ENCODE measurements around the gene DCP1B. TPM values are rescaled to one million over a fixed set of nuclear protein-coding genes. Genes with fewer than 3 reads are reported as not detected.
A peak's percentile ranks its signal among the peaks of the same experiment; 100 is the strongest.

The DCP1B gene
- total and polyA plus RNA-seq, 2 of the 4 experiments (the other 2 are of a cell fraction), result 13.3 to 19.7 TPM

DNA sequence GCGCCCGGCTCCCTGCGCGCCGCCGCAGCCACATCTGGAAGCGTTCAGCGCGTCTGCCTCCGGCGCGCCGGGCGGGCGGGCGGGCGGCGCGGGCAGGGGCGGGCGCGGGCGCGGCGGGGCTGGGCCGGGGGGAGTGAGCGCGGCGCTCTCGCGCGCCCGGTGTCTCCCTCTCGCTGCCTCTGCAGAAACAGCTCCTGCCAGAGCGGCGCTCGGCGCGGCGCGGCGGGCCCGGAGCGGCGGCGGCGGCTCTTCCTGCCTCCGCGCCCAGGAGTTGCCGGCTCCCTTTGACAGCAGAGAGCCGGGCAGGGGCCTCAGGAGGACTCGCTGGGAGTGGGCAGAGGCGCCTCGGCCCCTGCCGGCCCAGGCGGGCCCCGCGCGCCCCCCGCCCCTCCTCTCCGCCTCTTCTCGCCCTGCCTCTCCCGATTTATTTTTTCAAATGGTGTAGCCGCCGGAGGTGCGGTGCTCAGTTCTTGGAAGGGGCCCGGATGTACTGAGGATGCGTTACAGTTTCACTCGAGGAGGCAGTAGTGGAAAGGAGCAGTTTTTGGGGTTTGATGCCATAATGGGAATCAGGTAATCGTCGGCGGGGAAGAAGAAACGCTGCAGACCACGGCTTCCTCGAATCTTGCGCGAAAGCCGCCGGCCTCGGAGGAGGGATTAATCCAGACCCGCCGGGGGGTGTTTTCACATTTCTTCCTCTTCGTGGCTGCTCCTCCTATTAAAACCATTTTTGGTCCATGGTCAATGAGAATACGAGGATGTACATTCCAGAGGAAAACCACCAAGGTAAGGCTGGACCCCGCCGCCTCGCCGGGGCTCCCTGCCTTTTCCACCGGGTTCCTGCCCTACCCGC is 48.8 kb upstream of the DCP1B start, which contains the start of gene CACNA1C:
CACNA1C (plus strand) TSS at position 162 of the 853 bp plus-strand sequence; CDS start at position 738, 576 bp downstream.
- ATAC-seq (ENCODE audit: low read depth) (peak; percentile 81), DNase-seq (peak; percentile 66)
- BruUV-seq (replicated peaks), result TSS peak; percentile 74
- peak within 1 kb of the TSS; percentile 31 for H2AK9ac ChIP-seq (replicated peaks; ENCODE audit: low read depth, low read length, poor library complexity)
- no peak within 1 kb of the TSS for H2BK15ac ChIP-seq (ENCODE audit: low read depth, low read length)
- WGBS, 2 experiments (ENCODE audit: extremely low coverage in 2 of 2, insufficient read length in 1 of 2), result 0% methylated on average over 41 of the region's 90 CpGs; no CpG with 5 or more reads in 1 of the 2 experiments
- peaks cover 14% of the 10 kb centered on the region; the same call in 1 of the 2 replicates for H4K20me1 ChIP-seq (ENCODE audit: insufficient read depth, low read length)
- no peak within 1 kb of the TSS; the same call in 1 of the 2 replicates for H4K5ac ChIP-seq (ENCODE audit: low read depth, low read length)
- H2BK5ac ChIP-seq (ENCODE audit: low read depth, low read length, poor library complexity, severe bottlenecking), result no peak within 1 kb of the TSS
- no peak; the same call in 1 of the 2 replicates for TF ChIP-seq POLR2A (IDR thresholded peaks at IDR 0.05; ENCODE audit: low read depth, low read length)
- TF ChIP-seq RAD21 (IDR thresholded peaks at IDR 0.05; ENCODE audit: low read length), result peak; percentile 35; the same call in 1 of the 2 replicates
- no peak for TF ChIP-seq MAZ (IDR thresholded peaks at IDR 0.05; ENCODE audit: borderline replicate concordance, low read depth, low read length)
- TF ChIP-seq, protein P1, sequence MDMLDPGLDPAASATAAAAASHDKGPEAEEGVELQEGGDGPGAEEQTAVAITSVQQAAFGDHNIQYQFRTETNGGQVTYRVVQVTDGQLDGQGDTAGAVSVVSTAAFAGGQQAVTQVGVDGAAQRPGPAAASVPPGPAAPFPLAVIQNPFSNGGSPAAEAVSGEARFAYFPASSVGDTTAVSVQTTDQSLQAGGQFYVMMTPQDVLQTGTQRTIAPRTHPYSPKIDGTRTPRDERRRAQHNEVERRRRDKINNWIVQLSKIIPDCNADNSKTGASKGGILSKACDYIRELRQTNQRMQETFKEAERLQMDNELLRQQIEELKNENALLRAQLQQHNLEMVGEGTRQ (IDR thresholded peaks at IDR 0.05; ENCODE audit: low read depth, low read length), result no peak
- TF ChIP-seq, protein P2, sequence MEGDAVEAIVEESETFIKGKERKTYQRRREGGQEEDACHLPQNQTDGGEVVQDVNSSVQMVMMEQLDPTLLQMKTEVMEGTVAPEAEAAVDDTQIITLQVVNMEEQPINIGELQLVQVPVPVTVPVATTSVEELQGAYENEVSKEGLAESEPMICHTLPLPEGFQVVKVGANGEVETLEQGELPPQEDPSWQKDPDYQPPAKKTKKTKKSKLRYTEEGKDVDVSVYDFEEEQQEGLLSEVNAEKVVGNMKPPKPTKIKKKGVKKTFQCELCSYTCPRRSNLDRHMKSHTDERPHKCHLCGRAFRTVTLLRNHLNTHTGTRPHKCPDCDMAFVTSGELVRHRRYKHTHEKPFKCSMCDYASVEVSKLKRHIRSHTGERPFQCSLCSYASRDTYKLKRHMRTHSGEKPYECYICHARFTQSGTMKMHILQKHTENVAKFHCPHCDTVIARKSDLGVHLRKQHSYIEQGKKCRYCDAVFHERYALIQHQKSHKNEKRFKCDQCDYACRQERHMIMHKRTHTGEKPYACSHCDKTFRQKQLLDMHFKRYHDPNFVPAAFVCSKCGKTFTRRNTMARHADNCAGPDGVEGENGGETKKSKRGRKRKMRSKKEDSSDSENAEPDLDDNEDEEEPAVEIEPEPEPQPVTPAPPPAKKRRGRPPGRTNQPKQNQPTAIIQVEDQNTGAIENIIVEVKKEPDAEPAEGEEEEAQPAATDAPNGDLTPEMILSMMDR (conservative IDR thresholded peaks at IDR 0.05; ENCODE audit: low read depth, low read length), result peak; percentile 48
- no peak for TF ChIP-seq RCOR1 (IDR thresholded peaks at IDR 0.05; ENCODE audit: insufficient replicate concordance, low read length)
- TF ChIP-seq CHD1 (IDR thresholded peaks at IDR 0.05; ENCODE audit: low read depth, low read length), result no peak
- peak within 1 kb of the TSS; percentile 53 for H3K27ac ChIP-seq (ENCODE audit: insufficient read depth, low read length)
- H2BK120ac ChIP-seq (ENCODE audit: low read depth, low read length), result peak within 1 kb of the TSS; percentile 68; the same call in 1 of the 2 replicates
- H3K9me3 ChIP-seq (ENCODE audit: control insufficient read depth, insufficient read depth, low read length), result no peaks in the 10 kb centered on the region
- no peak within 1 kb of the TSS for H2AK5ac ChIP-seq (ENCODE audit: low read depth, low read length)
- H3K23ac ChIP-seq (ENCODE audit: low read depth, low read length), result peak within 1 kb of the TSS; percentile 84
- peak within 1 kb of the TSS; percentile 73 for H3K14ac ChIP-seq (replicated peaks; ENCODE audit: low read depth, low read length)
- H4K91ac ChIP-seq (ENCODE audit: insufficient read depth, low read depth, low read length), result peak within 1 kb of the TSS; percentile 44
- peak within 1 kb of the TSS; percentile 81 for H2AFZ ChIP-seq (replicated peaks; ENCODE audit: low read length, poor library complexity)
- peak within 1 kb of the TSS; percentile 58 for H3K4ac ChIP-seq (ENCODE audit: low read depth, low read length)
- no peaks in the 10 kb centered on the region for H3K36me3 ChIP-seq (ENCODE audit: control insufficient read depth, insufficient read depth, low read length)
- peaks cover 11% of the 10 kb centered on the region for H3K4me1 ChIP-seq (ENCODE audit: control insufficient read depth, insufficient read depth, low read length)
- H3K79me1 ChIP-seq (ENCODE audit: low read depth in 1 of 2, low read length in 2 of 2), result peaks cover 3 to 35% of the 10 kb centered on the region in 2 experiments; a peak in 3 of 4 replicates
- ChIA-PET POLR2A (ENCODE audit: unreplicated experiment) (no interaction called here), CTCF (interaction anchor here (1.1 kb wide), 1 partner anchor 530 kb away, joined by 3 read pairs; no protein-coding TSS in a partner anchor)
- peaks cover 4% of the 10 kb centered on the region; the same call in 1 of the 2 replicates for H3K27me3 ChIP-seq (ENCODE audit: control insufficient read depth, insufficient read depth, low read length)
- no peaks in the 10 kb centered on the region for H3K9me1 ChIP-seq (ENCODE audit: insufficient read depth, low read length)
- peak within 1 kb of the TSS; percentile 82 for H3K18ac ChIP-seq (ENCODE audit: low read depth, low read length)
- peak within 1 kb of the TSS; percentile 95 for H3K4me3 ChIP-seq (ENCODE audit: insufficient read depth, low read depth, low read length)
- intact Hi-C loops (cut with micrococcal nuclease) (loop anchor here (5.0 kb wide), 2 partner anchors 129 to 256 kb away; no protein-coding TSS in a partner anchor), dilution Hi-C loops (cut with HindIII; ENCODE audit: low sequenced_read_pairs, unreplicated experiment) (no loop called here), in situ Hi-C loops (cut with MboI; ENCODE audit: low sequenced_read_pairs) (loop anchor here (10.0 kb wide), 1 partner anchor 532 kb away; no protein-coding TSS in a partner anchor)
- no peak within 1 kb of the TSS for H2BK20ac ChIP-seq (ENCODE audit: low read depth, low read length)
- 0 out of 2 replicates have a peak within 1 kb of the TSS, but pooled peaks have one; percentile 24 for H3K56ac ChIP-seq (ENCODE audit: extremely low read depth, insufficient read depth, low read length)
- H3K4me2 ChIP-seq (ENCODE audit: low read depth, low read length), result peak within 1 kb of the TSS; percentile 95
- peak within 1 kb of the TSS in 1 of 2 experiments; percentile 68; a peak in 1 of 4 replicates for H4K8ac ChIP-seq (ENCODE audit: low read depth in 2 of 2, low read length in 2 of 2)
- peak within 1 kb of the TSS; percentile 84 for H3K9ac ChIP-seq (ENCODE audit: low read depth, low read length)
